ENCODE measurements around the gene MISP. TPM values are rescaled to one million over a fixed set of nuclear protein-coding genes. Genes with fewer than 3 reads are reported as not detected.
A peak's percentile ranks its signal among the peaks of the same experiment; 100 is the strongest.

Gene MISP
- total and polyA plus RNA-seq, 9 of the 15 experiments (the other 6 are each of a cell fraction or from before 2014, with no cell fraction given): 0.04 to 0.29 (median 0.05) TPM; not detected in 5

- peak; percentile 76 for ATAC-seq
- WGBS (ENCODE audit: insufficient coverage, low coverage, missing lambda C conversion rate): 31% methylated on average over 8 of the region's 14 CpGs
- FAIRE-seq: peak; percentile 77
Measured at GRCh38 chr19:748274-748598, 2.7 kb upstream of the MISP start.

GRCh38 chr19:749811-750210, 1.1 kb upstream of the MISP start:
- FAIRE-seq (no peak), ATAC-seq (no peak), DNase-seq (ENCODE audit: extremely low read depth in 1 of 4, low spot score in 3 of 4) (no peak)
- BruUV-seq (replicated peaks): no TSS peak
- ChIA-PET POLR2A (interaction anchor here (0.7 to 1.6 kb wide), 2 partner anchors 10 to 165 kb away, joined by 3 to 10 read pairs; no protein-coding TSS in a partner anchor), CTCF (ENCODE audit: low intra/inter-chr PET ratio) (no interaction called here)
- Histone ChIP-seq H3K4me3 (no peak overlapping the region), H3K4me2 (ENCODE audit: insufficient read depth, low read length) (no peak overlapping the region), H3K9ac (ENCODE audit: insufficient read depth in 1 of 2, low read depth in 2 of 2, low read length in 2 of 2) (no peak overlapping the region; a peak in 1 of 4 replicates), H3K9me1 (ENCODE audit: control insufficient read depth, insufficient read depth, low read length) (no peaks in the 10 kb centered on the region), H2AFZ (ENCODE audit: low read depth, low read length) (no peak overlapping the region), H3K27ac (ENCODE audit: extremely low read depth, low read depth, low read length) (no peak overlapping the region), H3K27me3 (ENCODE audit: control insufficient read depth in 2 of 2, insufficient read depth in 2 of 2, low read length in 2 of 2) (no peaks in the 10 kb centered on the region), H3K36me3 (ENCODE audit: control insufficient read depth, insufficient read depth, low read length) (no peaks in the 10 kb centered on the region), H3K9me3 (replicated peaks; ENCODE audit: control insufficient read depth, insufficient read depth, low read depth, low read length) (no peaks in the 10 kb centered on the region), H4K20me1 (replicated peaks; ENCODE audit: control insufficient read depth, insufficient read depth, low read length) (no peaks in the 10 kb centered on the region), H3K79me2 (ENCODE audit: control insufficient read depth, insufficient read depth, low read length) (no peaks in the 10 kb centered on the region), H3K4me1 (replicated peaks in 1 of 2; ENCODE audit: control insufficient read depth in 2 of 2, insufficient read depth in 2 of 2, low read length in 2 of 2) (peaks cover 11 to 60% of the 10 kb centered on the region in 2 experiments; a peak in 4 of 5 replicates)
- in situ Hi-C loops (cut with MboI) (loop anchor here (25.0 kb wide), 1 partner anchor 487 kb away; the partner anchor contains the start of genes ATP5F1D, CBARP and MIDN), intact Hi-C loops (cut with micrococcal nuclease) (no loop called here)
- TF ChIP-seq SMAD1 (IDR thresholded peaks at IDR 0.05; ENCODE audit: low read depth, low read length, partially characterized antibody) (no peak), MAFF (IDR thresholded peaks at IDR 0.05; ENCODE audit: low read length) (no peak), SMAD4 (CRISPR knock-in tag; conservative IDR thresholded peaks at IDR 0.05) (no peak), HLTF (IDR thresholded peaks at IDR 0.05) (no peak), NR2C2 (CRISPR knock-in tag; IDR thresholded peaks at IDR 0.05) (no peak), NR2C2 (tag; IDR thresholded peaks at IDR 0.05) (no peak), ZNF707 (CRISPR knock-in tag; conservative IDR thresholded peaks at IDR 0.05) (no peak)
- TF ChIP-seq, protein P1, sequence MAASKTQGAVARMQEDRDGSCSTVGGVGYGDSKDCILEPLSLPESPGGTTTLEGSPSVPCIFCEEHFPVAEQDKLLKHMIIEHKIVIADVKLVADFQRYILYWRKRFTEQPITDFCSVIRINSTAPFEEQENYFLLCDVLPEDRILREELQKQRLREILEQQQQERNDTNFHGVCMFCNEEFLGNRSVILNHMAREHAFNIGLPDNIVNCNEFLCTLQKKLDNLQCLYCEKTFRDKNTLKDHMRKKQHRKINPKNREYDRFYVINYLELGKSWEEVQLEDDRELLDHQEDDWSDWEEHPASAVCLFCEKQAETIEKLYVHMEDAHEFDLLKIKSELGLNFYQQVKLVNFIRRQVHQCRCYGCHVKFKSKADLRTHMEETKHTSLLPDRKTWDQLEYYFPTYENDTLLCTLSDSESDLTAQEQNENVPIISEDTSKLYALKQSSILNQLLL (CRISPR knock-in tag; IDR thresholded peaks at IDR 0.05; ENCODE audit: borderline replicate concordance): no peak
- TF ChIP-seq, protein P2, sequence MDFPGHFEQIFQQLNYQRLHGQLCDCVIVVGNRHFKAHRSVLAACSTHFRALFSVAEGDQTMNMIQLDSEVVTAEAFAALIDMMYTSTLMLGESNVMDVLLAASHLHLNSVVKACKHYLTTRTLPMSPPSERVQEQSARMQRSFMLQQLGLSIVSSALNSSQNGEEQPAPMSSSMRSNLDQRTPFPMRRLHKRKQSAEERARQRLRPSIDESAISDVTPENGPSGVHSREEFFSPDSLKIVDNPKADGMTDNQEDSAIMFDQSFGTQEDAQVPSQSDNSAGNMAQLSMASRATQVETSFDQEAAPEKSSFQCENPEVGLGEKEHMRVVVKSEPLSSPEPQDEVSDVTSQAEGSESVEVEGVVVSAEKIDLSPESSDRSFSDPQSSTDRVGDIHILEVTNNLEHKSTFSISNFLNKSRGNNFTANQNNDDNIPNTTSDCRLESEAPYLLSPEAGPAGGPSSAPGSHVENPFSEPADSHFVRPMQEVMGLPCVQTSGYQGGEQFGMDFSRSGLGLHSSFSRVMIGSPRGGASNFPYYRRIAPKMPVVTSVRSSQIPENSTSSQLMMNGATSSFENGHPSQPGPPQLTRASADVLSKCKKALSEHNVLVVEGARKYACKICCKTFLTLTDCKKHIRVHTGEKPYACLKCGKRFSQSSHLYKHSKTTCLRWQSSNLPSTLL (IDR thresholded peaks at IDR 0.05): no peak
- 66% methylated on average over 8 of the region's 14 CpGs for WGBS (ENCODE audit: insufficient coverage, low coverage, missing lambda C conversion rate)

More at GRCh38 chr19:748274-748598, 2.7 kb upstream of the MISP start:
- Histone ChIP-seq H3K27ac (ENCODE audit: extremely low read depth, low read depth, low read length) (no peak overlapping the region), H3K9me1 (ENCODE audit: control insufficient read depth, insufficient read depth, low read length) (no peaks in the 10 kb centered on the region), H3K4me2 (ENCODE audit: insufficient read depth, low read length) (no peak overlapping the region), H3K4me3 (no peak overlapping the region), H3K79me2 (ENCODE audit: control insufficient read depth, insufficient read depth, low read length) (no peaks in the 10 kb centered on the region), H3K4me1 (replicated peaks in 1 of 2; ENCODE audit: control insufficient read depth in 2 of 2, insufficient read depth in 2 of 2, low read length in 2 of 2) (peaks cover 15 to 64% of the 10 kb centered on the region in 2 experiments; a peak in 4 of 5 replicates), H3K27me3 (ENCODE audit: control insufficient read depth in 2 of 2, insufficient read depth in 2 of 2, low read length in 2 of 2) (no peaks in the 10 kb centered on the region), H3K36me3 (ENCODE audit: control insufficient read depth, insufficient read depth, low read length) (no peaks in the 10 kb centered on the region), H3K9me3 (replicated peaks; ENCODE audit: control insufficient read depth, insufficient read depth, low read depth, low read length) (no peaks in the 10 kb centered on the region), H4K20me1 (replicated peaks; ENCODE audit: control insufficient read depth, insufficient read depth, low read length) (no peaks in the 10 kb centered on the region), H2AFZ (ENCODE audit: low read depth, low read length) (peak overlapping the region; percentile 19; the same call in 1 of the 2 replicates), H3K9ac (ENCODE audit: insufficient read depth in 1 of 2, low read depth in 2 of 2, low read length in 2 of 2) (peak overlapping the region; percentile 34 to 36; a peak in 3 of 4 replicates)
- intact Hi-C loops (cut with micrococcal nuclease) (no loop called here), in situ Hi-C loops (cut with MboI) (no loop called here)
- TF ChIP-seq SRSF7 (optimal IDR thresholded peaks at IDR 0.05; ENCODE audit: low read depth, low read length): no peak
- TF ChIP-seq, protein P3, sequence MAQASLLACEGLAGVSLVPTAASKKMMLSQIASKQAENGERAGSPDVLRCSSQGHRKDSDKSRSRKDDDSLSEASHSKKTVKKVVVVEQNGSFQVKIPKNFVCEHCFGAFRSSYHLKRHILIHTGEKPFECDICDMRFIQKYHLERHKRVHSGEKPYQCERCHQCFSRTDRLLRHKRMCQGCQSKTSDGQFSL (CRISPR knock-in tag; IDR thresholded peaks at IDR 0.05): 0 out of 2 replicates have a peak, but pooled peaks have one; percentile 23
- TF ChIP-seq, protein P3 (tag; IDR thresholded peaks at IDR 0.05): no peak
- DNase-seq (ENCODE audit: extremely low read depth in 1 of 4, low spot score in 3 of 4): peak; percentile 41 to 61 (median 60)
- no TSS peak for BruUV-seq (replicated peaks)
- ChIA-PET POLR2A (interaction anchor here (1.6 kb wide), 1 partner anchor 9 kb away, joined by 10 read pairs; no protein-coding TSS in a partner anchor), CTCF (ENCODE audit: low intra/inter-chr PET ratio) (no interaction called here)
